CD4-positive, alpha-beta T cell treated with Interleukin-2 at 100 ng/mL for 4 hours (primary cell): ENCODE measurements around the gene ARHGEF37.
A peak's percentile ranks its signal among the peaks of the same experiment; 100 is the strongest.

Experiments used
- DNase-seq: peaks from one replicate; pipeline ENCODE4 v3.0.0-alpha.2; 2020; ENCODE audit warnings: low spot score

The ARHGEF37 gene

DNA sequence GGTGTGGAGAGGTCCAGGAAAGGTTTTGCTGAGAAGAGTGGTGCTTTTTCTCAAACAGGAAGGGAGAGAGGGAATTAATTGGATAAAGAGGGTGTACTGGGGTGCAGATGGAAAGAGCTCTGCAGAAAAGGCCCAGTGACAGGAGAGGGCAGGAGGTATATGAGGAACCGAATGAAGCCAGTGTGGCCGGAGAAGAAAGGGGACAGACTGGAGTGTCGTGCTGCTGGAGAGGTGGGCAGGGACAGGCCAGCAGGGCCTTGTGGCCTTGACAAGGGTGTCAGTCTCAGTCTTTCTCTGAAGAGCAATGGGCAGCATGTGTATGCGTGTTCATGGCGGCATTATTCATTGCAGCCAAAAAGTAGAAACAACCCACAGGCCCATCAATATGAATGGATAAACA, 48.1 kb downstream of the ARHGEF37 start:
- DNase-seq, result no peak

DNA sequence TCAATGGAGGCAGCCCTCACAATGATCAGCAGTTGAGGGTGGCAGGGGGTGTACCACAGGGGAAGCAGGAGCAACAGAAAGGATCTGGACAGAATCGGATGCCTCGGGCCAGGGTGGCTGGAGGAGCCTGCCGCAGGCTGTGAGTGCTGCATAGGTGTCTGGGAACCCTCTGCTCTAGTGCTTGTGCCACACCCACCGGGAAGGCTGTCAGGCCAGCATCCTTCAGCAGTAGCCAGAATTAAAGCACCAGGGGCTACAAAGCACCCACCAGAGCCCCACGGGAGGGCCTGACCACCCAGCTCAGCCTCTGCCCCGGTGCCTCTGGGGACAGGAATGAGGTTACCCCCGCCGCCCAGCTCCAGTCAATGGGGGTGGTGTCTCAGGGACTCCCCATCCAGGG, 49.0 kb downstream of the ARHGEF37 start:
- DNase-seq, result no peak

DNA sequence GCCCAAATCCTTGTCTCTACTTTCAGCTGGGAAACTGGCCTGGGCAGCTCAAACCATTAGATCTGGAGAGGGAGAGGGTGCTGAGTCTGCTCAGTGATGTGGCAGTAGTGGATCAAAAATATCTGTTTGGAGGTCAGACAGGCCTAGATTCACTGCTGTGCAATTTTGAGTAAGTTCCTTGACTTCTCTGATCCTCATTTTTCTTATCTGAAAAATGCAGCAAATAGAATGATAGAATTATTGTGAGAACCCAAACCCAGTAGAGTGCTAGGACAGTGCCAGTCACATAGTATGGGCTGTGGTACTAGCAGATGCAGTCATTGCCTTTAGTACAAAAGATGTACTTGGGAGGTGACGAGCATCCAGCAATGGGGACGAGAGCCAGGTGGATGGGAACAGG, 50.2 kb downstream of the ARHGEF37 start:
- DNase-seq, result no peak

DNA sequence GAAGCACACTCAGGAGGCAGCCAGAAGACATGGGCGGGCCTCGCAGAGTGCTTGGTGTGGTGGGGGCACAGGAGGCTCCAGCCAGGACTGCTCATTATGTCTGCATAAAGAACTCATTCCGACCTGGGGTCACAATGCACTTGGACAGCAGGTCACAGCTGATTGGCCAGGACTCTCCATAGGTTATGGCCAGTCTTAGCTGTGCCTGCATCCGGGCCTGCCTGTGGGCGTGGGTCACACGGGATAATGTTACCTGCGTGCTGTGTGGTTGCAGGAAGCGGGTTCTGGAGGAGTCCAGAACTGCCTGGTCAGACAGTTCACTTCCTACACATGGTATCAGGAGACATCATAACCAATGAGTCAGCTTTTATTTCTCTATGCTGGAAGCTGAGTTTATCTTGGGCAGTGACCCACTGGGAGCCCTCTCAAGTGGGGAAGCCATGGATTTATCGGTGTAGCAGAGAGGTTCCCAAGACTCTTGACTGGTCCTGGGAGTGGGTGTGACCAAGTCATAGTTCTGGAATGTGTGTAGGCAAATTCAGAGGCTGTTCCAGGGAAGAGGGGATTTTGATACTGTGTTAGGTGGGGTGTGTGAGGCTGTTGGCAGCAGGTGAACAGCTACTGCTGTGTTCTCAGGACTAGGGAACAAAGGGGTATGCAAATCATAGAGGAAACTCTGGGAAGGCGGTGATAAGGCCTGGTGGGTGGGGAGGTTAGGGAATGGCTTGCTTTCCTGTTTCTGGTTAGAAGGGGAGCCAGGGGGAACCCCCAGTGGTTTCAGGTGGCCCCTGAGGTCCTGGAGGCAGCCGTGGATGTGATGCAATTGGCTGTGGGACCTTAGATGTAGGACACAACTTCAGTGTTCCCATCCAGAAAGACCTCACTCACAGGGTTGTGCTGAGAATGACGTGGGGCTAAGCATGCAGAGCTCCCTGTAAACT, 51.3 kb downstream of the ARHGEF37 start:
- no peak for DNase-seq

DNA sequence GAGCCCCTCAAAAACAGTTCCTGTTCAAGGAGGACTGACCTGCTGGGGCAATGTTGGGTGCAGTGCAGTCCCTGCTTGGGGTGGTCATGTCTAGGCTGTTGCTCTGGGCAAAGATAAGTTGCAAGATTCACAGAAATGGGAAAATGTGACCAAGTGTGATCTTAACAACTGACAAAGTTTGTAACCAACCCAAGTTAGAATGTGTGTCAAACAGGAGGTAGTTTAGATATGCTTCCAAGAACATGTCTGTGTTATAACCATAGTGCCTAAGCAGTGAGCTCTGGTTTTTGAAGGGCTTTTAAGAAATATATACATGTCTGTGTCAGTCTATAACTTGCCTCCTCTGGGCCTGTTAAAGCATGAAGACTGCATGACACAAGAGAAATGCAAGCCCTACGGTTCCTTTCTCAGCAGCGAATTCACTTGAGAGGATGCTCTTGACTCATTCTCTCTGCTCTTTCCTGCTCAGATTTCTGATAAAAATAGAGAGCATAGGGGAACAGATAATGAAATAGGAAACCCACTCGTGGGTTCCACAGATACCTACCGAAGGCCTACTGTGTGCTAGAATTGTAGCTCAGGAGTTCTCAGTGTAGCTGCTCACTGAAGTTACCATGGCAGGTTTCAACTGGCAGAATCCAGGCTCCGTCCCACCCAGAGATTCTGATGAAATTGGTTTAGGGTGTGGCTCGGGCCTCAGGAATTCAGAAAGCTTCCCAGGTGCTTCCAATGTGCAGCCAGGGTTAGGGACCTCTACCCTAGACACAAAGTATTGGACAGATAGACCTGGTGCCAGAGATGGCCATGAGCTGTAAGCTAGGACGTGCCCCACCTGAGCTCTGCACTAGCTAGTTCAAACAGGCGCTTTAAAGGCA, 52.4 kb downstream of the ARHGEF37 start:
- DNase-seq, result no peak

DNA sequence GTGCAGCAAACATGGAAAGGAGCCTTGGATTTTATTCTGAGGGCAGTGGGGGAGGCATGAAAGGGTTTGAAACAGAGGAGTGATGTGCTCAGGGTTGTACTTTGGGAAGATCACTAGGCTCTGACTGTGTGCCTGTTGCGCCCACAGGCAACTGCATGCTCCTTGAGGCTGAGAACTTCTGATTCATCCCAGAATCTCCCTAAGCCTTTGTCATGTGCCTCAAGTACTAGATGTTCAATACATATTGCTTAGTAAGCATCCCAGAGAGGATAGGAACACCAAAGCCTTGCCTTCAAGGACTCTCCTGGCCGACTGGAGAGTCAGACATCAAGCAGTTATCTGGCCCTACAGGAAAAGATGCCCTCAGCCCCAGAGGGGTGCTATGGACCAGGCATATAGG, 54.1 kb downstream of the ARHGEF37 start:
- DNase-seq, result no peak

DNA sequence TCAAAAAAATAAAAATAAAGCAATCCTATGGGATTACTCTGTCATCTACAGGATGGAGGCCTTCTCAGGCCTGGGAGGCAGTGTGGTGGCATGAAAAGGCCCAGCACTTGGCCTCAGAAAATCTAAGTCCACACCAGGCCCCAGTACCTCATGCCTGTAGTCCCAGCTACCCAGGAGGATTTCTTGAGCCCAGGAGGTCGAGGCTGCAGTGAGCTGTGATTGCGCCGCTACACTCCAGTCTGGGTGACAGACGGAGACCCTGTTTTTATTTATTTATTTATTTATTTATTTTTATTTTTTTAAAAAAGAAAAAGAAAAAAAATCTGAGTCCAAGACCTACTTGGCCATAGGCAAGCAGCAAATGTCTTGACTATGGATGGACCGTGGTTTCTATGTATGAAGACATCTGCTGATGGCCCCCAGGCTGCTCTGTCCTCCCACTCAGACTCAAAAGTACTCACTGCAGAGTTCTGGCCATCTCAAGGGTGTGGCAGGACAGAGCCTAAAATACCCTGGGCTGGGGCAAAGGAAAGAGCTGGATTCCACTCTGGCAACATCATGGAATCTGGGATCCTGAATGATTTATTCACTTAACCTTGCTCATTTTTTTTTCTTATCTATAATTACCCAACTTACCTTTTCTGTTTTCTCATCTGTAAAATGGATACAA, 55.0 kb downstream of the ARHGEF37 start:
- no peak for DNase-seq

DNA sequence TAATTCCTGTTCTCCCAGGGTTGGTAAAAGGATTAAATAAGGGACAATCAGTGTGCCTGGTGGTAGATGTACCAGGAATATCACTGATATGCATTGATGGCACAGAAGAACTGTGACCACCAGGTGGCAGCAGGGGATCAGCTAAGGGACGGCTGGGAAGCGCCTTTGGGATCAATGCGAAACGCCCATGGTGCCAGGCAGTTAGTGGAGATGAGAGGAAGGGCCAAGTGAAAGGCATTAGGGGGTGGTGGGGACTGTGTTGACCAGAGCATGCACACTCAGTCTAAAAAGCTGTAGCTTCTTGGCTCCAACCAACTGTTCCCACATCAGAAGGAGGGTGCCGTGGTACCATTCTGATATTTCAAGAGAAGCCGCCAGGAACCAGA, 55.6 kb downstream of the ARHGEF37 start:
- peak; percentile 59 for DNase-seq

DNA sequence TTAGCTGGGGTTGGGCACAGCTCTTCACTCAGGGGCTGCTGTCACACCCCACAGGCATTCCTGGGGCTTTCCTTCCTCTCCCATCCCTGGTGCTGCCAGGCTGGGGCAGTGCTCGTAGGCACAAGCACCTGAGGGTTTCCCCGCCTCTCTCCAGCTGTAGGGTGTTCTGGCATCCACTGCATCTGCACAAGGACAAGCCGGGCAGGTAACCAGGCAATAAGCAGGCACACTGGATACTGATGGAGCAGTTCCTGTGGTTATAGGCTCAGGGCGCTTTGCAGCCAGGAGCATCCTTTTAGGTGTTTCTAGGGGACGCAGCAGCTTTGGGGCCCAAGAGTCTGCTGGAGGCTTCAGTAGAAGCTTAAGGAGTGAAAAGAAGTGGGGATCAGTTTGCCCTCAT, 56.8 kb downstream of the ARHGEF37 start:
- no peak for DNase-seq

DNA sequence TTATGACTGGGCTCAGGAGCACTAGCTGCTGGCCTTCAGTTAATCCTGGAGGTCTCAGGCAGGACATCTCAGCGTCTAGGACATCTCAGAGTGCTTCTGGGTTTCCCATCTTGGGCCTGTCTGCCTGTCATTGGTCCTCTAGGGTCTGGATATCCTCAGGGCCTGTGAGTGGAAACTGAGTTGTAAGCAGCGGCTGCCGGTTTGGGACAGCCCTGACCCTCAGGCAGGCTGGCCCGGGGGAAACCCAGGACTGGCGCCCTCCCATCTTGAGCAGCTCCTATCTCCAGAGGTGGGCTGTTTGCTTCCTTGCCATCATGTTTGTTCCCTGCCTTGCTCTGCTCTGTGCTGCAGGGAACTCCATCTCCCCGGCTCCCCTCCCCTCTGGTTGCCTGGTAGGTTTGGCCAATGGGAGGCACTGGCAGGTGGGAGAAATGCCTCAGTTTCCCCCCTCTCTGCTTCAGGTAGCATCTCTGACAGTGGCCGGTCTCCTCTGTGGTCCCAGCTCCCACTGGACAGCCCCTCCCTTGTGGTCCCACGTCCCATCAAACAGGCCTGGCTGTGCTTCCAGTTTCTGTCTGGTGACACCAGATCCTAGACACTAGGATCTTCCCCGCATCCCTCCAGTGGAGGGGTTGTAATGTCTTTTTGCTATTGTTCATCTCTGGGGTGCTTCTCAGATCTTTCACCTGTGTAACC, 57.4 kb downstream of the ARHGEF37 start:
- DNase-seq, result no peak

DNA sequence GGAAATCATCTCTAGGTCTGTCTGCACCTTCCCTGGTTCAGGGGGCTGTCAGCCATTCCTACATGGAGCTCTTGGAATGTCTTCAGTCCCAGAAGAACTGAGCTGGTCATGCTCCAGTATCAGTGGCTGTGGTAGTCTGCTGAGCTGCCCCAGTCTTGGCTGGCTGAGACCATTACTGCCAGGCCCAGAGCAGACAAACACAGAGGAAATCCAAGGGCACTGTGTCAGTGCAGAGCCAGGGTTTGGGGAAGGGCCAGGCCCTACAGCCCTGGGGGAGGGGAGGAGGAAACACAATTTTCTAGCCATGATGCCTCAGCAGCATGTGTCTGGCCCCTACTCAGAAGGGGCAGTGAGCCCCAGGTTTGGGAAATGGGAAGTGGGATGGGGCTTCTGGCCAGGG, 58.4 kb downstream of the ARHGEF37 start:
- no peak for DNase-seq

DNA sequence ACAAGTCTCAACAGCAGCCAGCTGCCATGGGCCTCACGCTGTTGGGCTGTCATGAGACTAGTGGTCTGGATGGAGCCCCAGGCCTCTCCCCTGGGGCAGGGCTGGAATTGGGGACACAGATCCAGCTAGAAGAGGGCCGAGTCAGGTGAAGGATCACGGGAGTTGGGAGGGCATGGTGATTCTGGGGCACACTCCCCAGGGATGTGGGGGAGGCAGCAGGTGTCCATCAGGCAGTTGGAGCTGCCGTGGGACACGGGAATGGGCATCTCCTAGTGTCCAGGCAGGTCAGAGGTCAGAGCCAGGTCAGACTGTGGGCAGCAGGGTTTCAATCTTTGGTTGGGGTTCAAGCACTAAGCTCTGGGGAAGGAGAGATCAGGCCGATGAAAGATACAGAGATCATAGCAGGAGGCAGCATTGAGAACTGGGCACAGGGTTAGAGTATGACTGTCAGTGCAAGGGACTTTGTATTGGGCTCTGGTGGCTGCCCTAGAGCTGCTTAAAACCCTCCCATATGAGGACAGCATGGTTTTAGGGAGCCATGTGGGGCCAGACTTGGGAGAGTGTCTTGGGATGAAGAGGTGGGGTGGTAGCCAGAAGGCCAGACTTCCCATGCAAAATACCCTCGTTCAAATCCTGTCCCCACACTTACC, 59.2 kb downstream of the ARHGEF37 start:
- DNase-seq, result no peak

DNA sequence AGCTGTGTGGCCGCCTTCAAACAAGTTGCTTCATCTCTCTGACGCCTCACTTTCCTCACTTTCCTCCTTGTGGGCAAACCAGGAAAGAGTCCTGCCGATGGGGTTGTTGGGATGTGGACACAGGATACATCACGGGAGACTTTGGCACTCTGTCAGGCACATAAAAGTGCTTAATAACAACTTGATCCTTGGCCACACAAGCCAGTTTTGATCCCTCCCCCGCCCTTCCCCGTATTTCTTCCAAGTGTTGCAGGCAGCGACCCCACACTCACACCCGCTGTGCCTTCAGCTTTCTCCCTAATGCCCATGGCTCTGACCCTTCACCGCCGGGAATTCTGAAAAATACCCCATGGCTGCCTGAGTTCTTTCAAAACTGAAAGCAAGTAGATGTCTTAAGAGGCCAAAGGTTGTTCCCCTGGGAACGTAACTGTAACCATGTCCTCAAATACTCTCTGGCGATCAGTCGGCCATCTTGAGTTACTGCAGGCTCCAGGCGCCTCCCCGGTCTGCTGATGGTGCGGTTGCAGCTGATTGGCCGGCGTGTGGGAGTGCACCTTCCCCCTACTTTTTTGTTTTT, 59.8 kb downstream of the ARHGEF37 start:
- no peak for DNase-seq

DNA sequence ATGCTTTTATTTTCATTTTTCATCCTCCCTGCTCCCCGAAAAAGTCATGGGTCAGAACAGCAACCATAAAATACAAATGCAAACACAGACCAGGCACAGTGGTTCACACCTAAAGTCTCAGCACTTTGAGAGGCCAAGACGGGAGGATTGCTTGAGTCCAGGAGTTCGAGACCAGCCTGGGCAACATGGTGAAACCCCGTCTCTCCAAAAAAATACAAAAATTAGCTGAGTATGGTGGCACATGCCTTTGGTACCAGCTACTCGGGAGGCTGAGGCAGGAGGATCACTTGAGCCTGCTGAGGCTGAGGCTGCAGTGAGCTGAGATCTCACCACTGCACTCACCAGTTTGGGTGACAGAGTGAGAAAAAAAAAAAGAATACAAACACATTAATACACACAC, 60.3 kb downstream of the ARHGEF37 start:
- DNase-seq, result no peak

DNA sequence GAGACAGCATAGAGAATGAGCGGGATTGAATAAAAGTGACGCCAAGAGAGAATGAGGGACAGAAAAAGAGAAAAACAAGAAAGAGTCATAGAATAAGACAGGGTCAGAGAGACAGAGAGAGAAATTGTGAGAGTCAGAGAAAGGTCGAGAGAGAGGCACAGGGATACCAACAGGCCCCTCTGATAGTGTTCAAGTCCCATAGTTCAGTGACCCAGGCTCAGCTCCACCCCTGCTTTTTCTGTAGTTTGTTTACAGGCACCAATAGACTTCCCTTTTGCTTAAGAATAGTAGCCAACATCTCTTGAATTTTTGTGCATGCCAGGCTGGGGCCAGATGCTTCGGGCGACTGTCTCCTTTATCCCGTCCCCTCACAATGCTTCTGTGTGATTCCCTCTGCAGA, 62.5 kb downstream of the ARHGEF37 start:
- DNase-seq, result no peak

DNA sequence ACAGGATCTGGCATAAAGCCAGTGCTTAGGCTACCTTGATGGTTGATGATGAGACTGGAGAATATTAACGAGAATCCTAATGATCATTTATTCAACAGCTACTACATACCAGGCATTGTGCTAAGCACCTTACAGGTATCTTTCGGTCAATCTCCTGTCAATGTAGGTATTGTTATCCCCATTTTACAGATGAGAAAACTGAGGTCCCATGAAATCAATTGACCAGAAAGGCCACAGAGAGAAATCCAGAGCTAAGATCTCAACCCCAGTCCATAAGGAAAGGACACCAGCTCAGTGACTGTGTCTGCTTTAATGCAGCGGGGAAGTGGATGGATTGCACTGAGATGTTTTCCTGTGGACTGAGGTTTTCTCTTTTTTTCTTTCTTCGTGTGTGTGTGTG, 63.3 kb downstream of the ARHGEF37 start:
- DNase-seq, result no peak

DNA sequence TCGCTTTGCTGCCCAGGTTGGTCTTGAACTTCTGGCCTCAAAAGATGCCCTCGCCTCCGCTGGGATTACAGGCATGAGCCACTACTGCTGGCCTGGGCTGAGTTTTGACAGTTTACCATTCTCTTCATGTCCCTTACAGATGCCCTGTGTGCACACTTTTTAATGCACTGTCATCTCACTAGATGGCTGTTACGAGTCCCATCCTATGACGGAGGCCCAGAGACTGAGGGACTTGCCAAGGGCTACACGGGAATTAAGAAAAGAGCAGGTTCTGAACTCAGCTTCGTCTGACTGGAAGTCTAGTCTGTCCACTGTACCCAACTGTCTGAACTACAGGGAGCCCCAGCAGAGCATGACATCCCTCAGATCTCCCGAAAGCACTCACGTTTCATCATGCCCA, 63.9 kb downstream of the ARHGEF37 start:
- DNase-seq, result no peak

DNA sequence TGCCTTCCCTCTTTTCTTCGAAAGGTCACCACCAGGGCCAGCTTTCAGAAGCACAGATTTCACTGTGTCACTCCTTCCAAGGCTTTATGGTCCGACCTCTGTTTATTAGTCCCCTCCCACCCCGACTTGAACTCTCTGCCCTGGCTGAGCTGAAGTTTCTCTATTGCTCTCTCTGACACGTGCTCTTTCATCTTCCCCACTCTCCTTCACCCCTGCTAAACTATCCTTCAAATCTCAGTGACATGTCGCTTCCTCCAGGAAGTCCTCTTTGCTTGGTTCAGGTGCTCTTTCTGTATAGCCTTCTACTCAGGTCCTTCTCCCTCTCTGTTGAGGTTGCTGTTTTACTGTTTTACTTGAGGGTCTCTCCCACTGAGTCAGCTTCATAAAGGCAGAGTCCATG, 64.4 kb downstream of the ARHGEF37 start:
- DNase-seq, result no peak

DNA sequence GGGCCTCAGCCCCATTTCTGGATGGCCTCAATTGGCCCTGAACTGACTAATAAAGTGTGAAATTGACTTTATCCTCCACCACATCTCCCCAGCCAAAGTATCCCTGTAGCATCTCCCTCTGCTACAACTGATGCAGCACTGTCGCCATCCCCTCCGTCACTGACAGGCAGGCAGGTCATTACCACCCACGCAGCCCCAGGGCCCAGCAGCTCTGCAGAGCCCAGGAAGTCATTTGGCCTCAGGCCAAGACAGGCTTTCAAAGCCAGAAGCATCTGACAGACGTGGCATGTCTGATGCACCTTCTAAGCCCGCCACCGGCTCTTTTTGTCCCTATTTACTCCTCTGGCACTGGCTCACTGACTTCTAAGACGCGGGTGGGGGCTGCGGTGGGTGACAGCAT, 65.3 kb downstream of the ARHGEF37 start:
- DNase-seq, result no peak

DNA sequence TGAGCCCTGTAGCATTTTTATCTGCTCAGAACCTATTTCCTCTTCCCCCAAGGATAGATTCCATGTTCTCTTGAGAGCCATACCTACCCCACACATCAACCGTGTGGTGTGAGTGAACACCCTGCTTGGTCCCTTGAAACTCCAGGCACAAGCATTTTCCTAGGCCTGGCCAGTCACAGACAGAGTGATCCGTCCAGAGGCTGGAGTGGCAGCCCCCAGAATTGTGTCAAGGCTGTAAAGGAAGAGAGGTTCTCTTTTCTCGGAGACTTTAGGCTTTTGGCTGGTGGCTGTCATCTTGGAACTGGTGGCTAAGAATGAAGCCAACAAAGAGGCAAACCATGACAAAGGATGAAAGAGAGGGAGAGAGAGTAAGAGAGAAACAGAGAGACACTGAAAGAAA, 66.0 kb downstream of the ARHGEF37 start:
- DNase-seq, result no peak
